ENCODE measurements around the gene ANKRD39.

ANKRD39 gene

GRCh38 chr2:96838345-96839292 is 19.2 kb downstream of the ANKRD39 start:
- TF ChIP-seq REST (IDR thresholded peaks at IDR 0.05; ENCODE audit: insufficient read depth in 1 of 2, low read depth in 2 of 2, low read length in 2 of 2) (no peak), TAF1 (IDR thresholded peaks at IDR 0.05; ENCODE audit: borderline replicate concordance, insufficient read depth, low read length) (no peak), POLR2AphosphoS5 (IDR thresholded peaks at IDR 0.05; ENCODE audit: low read depth, low read length) (no peak), FOXP2 (optimal IDR thresholded peaks at IDR 0.05; ENCODE audit: borderline replicate concordance, extremely low read depth, extremely low read length, insufficient read depth) (no peak), SIN3A (IDR thresholded peaks at IDR 0.05; ENCODE audit: borderline replicate concordance, insufficient read depth, low read length) (no peak)

GRCh38 chr2:96837575-96837974 is 20.2 kb downstream of the ANKRD39 start:
- TF ChIP-seq SIN3A (IDR thresholded peaks at IDR 0.05; ENCODE audit: borderline replicate concordance, insufficient read depth, low read length): no peak
- TF ChIP-seq POLR2AphosphoS5 (IDR thresholded peaks at IDR 0.05; ENCODE audit: low read depth, low read length): no peak
- TF ChIP-seq TAF1 (IDR thresholded peaks at IDR 0.05; ENCODE audit: borderline replicate concordance, insufficient read depth, low read length): no peak
- TF ChIP-seq FOXP2 (optimal IDR thresholded peaks at IDR 0.05; ENCODE audit: borderline replicate concordance, extremely low read depth, extremely low read length, insufficient read depth): no peak
- no peak for TF ChIP-seq REST (IDR thresholded peaks at IDR 0.05; ENCODE audit: insufficient read depth in 1 of 2, low read depth in 2 of 2, low read length in 2 of 2)

GRCh38 chr2:96835830-96836229 is 22.0 kb downstream of the ANKRD39 start:
- TF ChIP-seq TAF1 (IDR thresholded peaks at IDR 0.05; ENCODE audit: borderline replicate concordance, insufficient read depth, low read length) (no peak), FOXP2 (optimal IDR thresholded peaks at IDR 0.05; ENCODE audit: borderline replicate concordance, extremely low read depth, extremely low read length, insufficient read depth) (no peak), SIN3A (IDR thresholded peaks at IDR 0.05; ENCODE audit: borderline replicate concordance, insufficient read depth, low read length) (no peak), POLR2AphosphoS5 (IDR thresholded peaks at IDR 0.05; ENCODE audit: low read depth, low read length) (no peak), REST (IDR thresholded peaks at IDR 0.05; ENCODE audit: insufficient read depth in 1 of 2, low read depth in 2 of 2, low read length in 2 of 2) (no peak)

- TF ChIP-seq FOXP2 (optimal IDR thresholded peaks at IDR 0.05; ENCODE audit: borderline replicate concordance, extremely low read depth, extremely low read length, insufficient read depth): no peak
- no peak for TF ChIP-seq REST (IDR thresholded peaks at IDR 0.05; ENCODE audit: insufficient read depth in 1 of 2, low read depth in 2 of 2, low read length in 2 of 2)
- TF ChIP-seq POLR2AphosphoS5 (IDR thresholded peaks at IDR 0.05; ENCODE audit: low read depth, low read length): no peak
- TF ChIP-seq TAF1 (IDR thresholded peaks at IDR 0.05; ENCODE audit: borderline replicate concordance, insufficient read depth, low read length): no peak
- TF ChIP-seq SIN3A (IDR thresholded peaks at IDR 0.05; ENCODE audit: borderline replicate concordance, insufficient read depth, low read length): no peak
Measured at GRCh38 chr2:96832754-96833507, 24.9 kb downstream of the ANKRD39 start.

Measured in PFSK-1 (cell line).